Activated CD4-positive, alpha-beta T cell treated with anti-CD3 and anti-CD28 coated beads, Interleukin-2, amount 50 U/mL, for 4 hours (primary cell): Measurements from ENCODE around the gene ACTN1.

ENCODE experiments used
- DNase-seq, 2 experiments: peaks; one replicate each; pipeline ENCODE4 v3.0.0-alpha.2; 2020

Gene ACTN1

GRCh38 chr14:68948686-68949600 lies 30.2 kb downstream of the ACTN1 start:
- no peak for DNase-seq

GRCh38 chr14:68947802-68948201 lies 31.3 kb downstream of the ACTN1 start:
- no peak for DNase-seq

- DNase-seq, result no peak
Measured at GRCh38 chr14:68946489-68946822, 32.6 kb downstream of the ACTN1 start.

GRCh38 chr14:68945585-68946488 lies 33.3 kb downstream of the ACTN1 start:
- DNase-seq, result no peak

- DNase-seq, result no peak
Measured at GRCh38 chr14:68945190-68945584, 33.9 kb downstream of the ACTN1 start.

- DNase-seq, result no peak
Measured at GRCh38 chr14:68944162-68944561, 34.9 kb downstream of the ACTN1 start.

GRCh38 chr14:68943107-68943506 lies 36.0 kb downstream of the ACTN1 start:
- no peak for DNase-seq

GRCh38 chr14:68942296-68943035 lies 36.6 kb downstream of the ACTN1 start:
- DNase-seq, result no peak

GRCh38 chr14:68941820-68942219 lies 37.3 kb downstream of the ACTN1 start:
- DNase-seq, result no peak

- DNase-seq, result no peak
Measured at GRCh38 chr14:68940614-68941185, 38.4 kb downstream of the ACTN1 start.

- DNase-seq, result no peak
Measured at GRCh38 chr14:68939893-68940613, 39.0 kb downstream of the ACTN1 start.

- no peak for DNase-seq
Measured at GRCh38 chr14:68939181-68939892, 39.8 kb downstream of the ACTN1 start.

GRCh38 chr14:68938271-68939150 lies 40.6 kb downstream of the ACTN1 start:
- no peak for DNase-seq

- DNase-seq, result no peak
Measured at GRCh38 chr14:68937471-68938270, 41.4 kb downstream of the ACTN1 start.

GRCh38 chr14:68936980-68937379 lies 42.1 kb downstream of the ACTN1 start:
- DNase-seq, result no peak

- no peak for DNase-seq
Measured at GRCh38 chr14:68936476-68936875, 42.6 kb downstream of the ACTN1 start.

- DNase-seq, result no peak
Measured at GRCh38 chr14:68935761-68936214, 43.3 kb downstream of the ACTN1 start.

GRCh38 chr14:68934066-68934465 lies 45.0 kb downstream of the ACTN1 start:
- DNase-seq, result no peak

- no peak for DNase-seq
Measured at GRCh38 chr14:68932686-68933085, 46.4 kb downstream of the ACTN1 start.
